GM19467 (cell line): ENCODE measurements around the gene MICAL1.

Experiments
- ATAC-seq: cut with Tn5 transposase; IDR thresholded peaks from one replicate; pipeline ENCODE4 v1.9.1; 2021; ENCODE audit warnings: mild to moderate bottlenecking, moderate library complexity; ENCODE audit not compliant: unreplicated experiment

Gene MICAL1, protein sequence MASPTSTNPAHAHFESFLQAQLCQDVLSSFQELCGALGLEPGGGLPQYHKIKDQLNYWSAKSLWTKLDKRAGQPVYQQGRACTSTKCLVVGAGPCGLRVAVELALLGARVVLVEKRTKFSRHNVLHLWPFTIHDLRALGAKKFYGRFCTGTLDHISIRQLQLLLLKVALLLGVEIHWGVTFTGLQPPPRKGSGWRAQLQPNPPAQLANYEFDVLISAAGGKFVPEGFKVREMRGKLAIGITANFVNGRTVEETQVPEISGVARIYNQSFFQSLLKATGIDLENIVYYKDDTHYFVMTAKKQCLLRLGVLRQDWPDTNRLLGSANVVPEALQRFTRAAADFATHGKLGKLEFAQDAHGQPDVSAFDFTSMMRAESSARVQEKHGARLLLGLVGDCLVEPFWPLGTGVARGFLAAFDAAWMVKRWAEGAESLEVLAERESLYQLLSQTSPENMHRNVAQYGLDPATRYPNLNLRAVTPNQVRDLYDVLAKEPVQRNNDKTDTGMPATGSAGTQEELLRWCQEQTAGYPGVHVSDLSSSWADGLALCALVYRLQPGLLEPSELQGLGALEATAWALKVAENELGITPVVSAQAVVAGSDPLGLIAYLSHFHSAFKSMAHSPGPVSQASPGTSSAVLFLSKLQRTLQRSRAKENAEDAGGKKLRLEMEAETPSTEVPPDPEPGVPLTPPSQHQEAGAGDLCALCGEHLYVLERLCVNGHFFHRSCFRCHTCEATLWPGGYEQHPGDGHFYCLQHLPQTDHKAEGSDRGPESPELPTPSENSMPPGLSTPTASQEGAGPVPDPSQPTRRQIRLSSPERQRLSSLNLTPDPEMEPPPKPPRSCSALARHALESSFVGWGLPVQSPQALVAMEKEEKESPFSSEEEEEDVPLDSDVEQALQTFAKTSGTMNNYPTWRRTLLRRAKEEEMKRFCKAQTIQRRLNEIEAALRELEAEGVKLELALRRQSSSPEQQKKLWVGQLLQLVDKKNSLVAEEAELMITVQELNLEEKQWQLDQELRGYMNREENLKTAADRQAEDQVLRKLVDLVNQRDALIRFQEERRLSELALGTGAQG

DNA sequence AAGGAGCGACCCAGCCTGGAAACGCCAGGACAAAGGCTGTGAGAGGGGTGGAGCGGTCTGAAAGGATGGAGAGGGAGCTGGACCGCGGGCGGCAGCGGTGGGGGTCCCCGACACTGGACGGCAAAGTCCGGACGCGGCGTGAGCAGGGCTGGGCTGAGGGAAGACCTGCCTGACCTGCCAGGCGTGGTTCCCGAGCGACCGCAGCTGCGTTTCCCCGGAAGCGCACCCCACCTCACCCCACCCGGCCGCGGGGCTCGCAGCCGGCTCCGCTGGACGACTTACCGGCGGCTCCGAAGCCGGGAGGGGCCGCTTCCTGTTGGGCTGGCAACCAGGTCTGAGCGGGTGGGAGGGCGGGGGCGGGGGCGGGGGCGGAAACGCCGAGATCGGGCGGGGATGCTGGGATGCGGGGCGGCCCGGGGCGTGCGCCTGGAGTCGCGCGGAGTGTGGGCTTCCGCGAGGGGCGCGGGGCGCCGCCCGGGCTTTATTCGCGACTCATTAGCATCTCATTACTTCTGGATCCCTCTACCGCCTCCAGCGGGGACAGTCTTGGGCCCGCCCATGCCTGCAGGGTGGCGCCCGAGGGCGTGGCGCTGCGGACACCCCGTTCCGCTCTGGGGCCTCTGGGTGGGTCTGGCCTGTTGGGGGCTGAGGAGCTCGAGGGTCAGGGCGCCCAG lies at the start of gene MICAL1:
Gene MICAL1, minus strand, starts transcription at position 336 of the 674 bp plus-strand sequence. CDS start 1,576 bp downstream, outside the sequence.
- peak; percentile 44 for ATAC-seq

DNA sequence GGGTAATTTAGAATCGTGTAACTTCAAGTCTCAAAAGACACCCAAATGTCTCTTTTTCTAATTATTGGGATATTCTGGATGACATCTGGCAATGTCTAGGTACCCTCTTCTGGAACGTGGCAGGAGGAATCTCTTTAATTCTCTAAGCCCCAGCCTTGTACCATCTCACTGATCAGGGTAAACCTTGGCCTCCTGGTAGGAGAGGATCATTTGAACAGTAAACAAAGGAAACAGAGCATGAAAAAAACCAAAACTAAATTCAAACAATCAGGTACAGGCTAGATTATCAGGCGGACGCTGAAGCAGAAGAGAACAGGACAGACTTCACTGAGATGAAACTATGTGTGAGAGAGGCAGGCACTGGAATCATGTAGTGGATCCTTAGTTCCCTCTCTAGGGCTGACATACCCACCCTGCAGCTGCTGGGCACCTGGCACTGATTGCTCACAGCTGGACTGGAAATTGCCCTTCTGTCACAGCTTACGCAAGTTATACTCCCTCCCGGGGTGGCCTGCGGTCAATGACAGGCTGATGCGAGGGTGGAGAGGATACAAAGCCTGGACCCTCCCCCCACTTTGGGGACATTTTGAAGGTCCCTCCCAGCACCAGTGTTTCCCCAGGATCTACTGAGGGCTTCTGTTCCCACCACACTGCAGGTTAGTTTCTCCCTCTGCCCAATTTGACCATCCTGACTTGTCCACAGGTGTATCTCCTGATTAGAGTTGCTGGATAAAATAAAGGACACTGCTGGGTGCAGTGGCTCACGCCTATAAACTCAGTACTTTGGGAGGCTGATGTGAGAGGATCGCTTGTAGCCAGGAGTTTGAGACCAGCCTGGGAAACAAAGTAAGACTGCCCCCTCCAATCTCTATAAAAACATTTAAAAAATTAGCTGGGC lies 48.0 kb upstream of the MICAL1 start:
- ATAC-seq: no peak

DNA sequence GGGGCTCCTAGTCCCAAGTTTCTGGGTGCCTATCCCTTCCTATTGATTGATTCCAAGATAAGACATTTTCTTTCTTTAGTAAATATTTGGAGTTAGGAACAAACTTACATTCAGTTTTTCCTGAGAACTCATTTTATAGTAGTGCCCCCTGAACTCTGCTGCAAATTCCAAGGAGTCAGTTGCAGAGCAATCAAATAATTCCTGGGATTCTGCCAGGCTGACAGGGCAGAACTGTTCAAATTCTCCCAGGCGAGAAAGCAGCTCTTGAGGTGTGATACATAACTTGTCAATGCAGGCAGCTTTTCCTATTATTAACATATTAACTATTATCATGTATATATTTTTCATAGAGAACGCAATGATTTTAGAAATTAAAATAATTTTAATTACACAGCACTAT lies 43.4 kb upstream of the MICAL1 start:
- no peak for ATAC-seq

DNA sequence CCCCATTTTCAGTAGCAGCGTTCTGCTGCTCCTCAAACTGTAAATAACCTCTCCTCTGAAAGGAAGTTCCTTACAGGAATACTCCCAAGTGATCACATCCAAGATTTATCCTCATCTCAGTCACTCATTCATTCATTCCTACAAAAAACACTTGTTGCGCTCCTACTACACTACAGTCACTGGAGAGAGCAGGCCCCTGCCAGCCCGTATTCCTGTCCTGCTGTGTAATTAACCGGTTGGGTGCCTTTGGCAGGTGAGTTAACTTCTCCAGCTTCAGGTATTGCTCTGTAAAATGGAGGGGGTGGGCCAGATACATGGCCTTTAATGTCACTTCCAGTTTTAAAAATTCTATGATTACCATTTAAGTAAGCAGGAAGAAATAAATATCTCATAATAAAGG lies 42.5 kb upstream of the MICAL1 start:
- ATAC-seq: no peak

DNA sequence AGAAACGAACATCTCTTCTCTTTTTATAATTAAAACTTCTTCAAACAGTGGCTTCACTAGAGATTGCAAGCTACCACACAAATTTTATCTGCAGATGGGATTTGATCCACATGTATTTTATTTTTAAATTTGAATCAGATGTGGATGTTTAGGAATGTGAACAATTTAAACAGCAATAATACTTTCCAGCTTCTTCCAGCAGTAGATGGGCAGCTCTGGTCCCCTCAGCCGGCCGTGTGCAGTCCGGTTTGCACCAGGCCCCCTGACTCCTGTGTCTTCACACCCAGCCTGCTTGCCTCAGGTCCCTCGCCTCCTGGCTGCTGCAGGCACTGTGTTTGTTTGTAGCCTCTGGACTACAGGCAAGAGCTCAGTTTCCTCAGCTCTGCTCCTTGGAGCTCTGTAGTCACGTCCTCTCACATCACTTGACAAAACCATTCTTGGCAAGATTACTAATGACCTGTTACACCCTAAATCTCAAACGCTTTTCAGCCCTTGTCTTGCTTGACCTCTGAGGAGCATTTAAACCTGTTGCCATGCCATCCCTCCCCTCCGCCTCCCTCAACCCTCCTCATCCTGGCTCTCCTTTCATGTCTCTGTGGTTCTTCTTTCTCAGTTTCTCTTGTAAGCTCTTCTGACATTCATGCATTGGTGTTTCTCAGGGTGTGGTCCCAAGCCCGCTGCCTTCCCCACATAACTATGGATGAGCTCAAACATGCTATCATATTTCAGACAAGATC lies 40.6 kb upstream of the MICAL1 start:
- no peak for ATAC-seq

DNA sequence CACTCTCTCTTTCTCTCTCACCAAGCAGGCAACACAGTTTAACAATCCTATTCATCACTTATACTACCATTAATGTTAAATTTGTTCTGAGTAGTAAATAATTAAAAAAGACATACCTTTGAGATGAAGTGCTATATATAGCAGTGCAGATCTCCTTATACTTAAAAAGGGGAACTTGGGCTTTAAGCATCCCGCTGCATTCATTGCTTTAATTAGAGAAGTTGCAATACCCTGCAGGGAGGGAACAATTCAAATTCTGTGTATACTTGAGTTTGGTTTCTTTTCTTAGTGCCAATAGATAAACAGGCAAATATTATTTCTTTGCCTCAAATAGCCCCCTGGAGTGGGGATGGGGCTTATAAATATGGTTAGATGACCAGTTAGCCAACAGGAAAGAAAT lies 38.3 kb upstream of the MICAL1 start:
- ATAC-seq: no peak

DNA sequence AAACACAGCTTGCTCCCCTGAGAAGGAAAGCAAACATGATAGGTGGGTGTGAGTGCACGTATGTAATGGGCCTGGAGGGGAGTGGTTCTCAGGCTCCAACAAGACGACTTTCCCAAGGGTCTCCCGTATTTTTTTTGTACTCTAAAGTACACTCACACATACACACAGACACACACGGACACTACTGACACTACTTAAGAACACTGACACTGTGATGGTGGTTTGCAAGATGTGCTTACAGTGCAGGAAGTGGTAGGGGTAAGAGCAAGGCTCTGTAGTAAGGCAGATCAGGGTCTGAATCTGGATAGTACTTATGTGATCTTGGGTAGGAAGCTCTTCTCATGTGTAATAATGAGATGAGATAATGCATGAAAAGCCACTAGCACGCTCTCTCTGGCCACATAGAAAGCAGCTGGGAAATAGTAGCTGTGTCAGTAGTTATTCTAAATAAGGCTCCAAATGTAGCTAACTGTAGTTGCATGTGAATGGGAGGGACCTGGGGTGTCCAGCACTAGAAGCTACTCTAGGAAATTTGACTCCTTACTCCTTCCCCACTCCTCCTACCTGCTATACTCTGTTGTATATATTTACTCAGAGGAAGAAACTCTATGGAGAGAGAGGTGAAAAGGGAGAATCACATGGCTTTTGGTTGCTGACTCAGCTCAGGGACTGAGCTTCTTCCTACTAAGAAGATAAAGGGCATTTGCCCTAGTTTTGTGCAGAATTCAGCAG lies 35.8 kb upstream of the MICAL1 start:
- ATAC-seq: no peak

DNA sequence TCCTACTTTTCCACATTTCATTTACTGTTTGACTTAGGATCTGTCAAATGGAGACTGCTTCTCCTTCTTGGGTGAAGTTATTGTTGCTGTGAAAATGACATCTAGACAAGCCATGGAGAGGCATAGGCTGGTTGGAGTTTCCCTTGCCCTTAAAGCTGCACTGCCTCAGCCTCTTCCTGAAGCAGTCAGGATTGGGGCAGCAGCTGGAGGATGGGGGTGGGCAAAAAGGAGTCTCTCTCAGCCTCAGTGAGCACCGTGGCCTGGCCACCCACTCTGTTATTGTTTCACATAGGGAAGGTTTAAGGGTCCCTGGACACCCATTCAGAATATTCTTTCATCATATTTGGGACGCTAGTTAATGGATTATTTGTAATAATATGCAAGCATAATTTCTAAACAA lies 35.1 kb upstream of the MICAL1 start:
- ATAC-seq: no peak

DNA sequence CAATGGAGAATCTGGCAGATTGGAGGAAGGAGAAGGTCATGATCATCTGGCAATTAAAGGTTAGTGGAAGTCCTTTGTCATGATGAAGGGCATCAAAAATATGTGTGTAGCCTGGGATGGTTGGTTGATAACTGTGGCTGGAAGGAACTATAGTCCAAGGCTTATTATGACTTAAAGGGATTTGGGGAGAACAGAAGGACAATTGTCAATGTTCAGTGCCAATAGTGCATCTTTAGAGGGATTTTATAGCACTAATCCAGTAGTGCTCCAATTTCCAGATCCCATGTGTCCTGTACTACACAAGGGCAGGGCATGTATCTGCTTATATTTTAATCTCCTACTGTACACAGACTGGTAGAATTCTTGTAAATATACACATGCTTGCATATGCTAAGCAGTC lies 32.4 kb upstream of the MICAL1 start:
- no peak for ATAC-seq

DNA sequence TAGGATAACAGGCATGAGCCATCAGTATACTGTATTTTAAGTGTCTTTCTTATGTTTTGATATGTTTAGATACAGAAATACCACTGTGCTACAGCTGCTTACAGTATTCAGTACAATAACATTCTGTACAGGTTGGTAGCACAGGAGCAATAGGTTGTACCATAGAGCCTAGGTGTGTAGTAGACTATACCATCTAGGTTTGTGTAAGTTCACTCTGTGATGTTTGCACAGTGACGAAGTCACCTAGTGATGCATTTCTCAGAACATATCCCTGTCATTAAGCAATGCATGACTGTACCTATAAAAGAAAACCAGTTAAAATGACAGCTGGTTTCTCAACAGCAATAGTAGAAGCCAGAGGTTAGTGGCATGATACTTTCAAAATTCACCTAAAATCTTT lies 30.5 kb upstream of the MICAL1 start:
- no peak for ATAC-seq

DNA sequence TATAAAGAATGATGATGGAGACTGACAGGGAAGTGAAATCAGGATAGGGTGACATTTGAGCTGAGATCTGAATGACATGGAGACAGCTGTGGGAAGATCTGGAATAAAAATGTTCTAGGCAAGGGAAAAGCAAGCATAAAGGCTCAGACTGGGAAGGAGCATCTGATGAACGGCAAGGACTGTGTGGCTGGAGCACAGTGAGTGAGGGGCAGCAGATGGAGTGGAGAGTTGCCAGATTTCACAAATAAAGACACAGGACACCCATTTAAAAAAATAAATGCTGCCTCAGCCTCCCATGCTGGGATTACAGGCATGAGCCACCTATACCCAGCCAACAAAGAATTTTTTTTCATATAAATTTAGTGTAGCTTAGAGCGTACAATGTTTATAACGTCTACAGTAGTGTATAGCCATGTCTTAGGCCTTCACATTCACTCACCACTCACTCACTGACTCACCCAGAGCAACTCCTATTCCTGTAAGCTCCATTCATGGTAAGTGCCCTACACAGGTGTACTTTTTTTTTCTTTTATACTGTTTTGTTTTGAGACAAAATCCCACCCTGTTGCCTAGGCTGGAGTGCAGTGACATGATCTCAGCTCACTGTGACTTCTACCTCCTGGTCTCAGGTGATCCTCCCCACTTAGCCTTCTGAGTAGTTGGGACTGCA lies 29.8 kb upstream of the MICAL1 start:
- no peak for ATAC-seq

DNA sequence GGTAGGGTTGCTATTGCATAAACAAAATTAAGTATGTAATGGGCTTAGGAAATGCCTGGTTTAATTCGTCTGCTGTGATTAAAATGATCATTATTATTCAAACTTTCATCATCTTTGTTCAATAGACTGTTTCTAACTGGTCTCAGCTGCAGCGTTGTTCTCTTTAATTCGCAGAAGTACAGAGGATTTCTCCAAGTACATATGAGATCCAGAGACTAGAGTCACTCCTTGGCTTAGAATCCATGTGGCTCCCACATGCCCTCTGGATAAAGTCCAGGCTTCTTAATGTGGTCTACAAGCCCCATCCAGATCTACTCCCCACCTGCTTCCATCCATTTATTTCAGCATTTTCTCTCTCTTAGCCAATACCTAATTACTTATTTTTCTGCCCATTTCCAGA lies 28.6 kb upstream of the MICAL1 start:
- no peak for ATAC-seq

DNA sequence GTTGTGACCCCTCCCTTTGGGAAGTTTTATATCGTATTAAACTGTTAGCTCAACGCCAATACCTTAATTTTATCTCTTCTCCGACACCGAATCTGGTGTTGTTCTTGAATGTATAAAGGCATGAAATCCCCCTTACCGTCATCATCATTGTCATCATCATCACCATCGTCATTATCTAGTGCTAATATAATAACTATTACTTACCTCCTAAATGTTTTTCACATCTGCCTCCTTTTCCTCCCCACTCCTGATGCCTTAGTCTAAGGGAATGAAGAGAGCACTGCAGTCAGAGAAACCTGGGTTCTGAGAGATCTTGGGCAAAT lies 28.1 kb upstream of the MICAL1 start:
- peak; percentile 1 for ATAC-seq

DNA sequence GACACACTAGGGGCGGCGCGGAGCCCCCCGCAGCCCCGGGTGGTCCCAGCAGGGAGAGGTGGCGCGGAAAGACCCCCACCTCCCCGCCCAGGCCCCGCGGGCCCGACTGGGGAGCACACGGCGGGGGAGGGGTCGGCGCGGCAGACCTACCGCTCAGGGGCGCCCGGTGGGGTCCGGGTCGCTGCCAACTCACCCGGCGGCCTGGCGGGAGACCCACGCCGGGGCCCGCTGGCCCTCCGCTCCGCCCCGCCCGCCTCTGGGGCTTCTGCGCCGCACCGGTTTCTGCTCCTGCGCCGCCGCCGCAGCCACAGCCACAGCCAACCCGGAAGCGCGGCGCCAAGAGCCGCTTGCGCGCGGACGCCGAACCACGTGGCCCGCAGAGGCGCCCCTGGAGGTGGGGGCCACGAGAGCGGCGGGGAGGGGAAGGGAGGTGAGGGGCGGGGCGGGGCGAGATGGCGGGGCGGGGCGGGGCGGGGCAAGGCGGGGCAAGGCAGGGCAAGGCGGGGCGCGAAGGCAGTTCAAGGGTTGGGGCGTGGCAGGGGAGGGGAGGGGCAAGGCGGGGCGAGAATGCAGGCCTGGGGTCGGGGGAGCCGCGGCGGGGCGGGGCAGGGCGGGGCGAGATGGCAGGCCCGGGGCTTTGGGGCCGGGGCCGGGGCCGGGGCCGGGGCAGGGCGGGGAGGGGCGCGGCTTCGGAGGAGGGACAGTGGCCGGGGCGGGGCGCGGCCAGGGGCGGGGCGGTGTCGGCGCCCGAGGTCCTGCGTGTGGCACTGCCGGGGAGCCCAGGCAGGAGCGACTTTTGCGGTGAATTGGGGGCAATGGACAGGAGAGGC lies 27.5 kb upstream of the MICAL1 start, which contains the start of gene ZBTB24:
Gene ZBTB24, minus strand, starts transcription at position 315 of the 830 bp plus-strand sequence. CDS start 1,193 bp downstream, outside the sequence.
- peak; percentile 83 for ATAC-seq

DNA sequence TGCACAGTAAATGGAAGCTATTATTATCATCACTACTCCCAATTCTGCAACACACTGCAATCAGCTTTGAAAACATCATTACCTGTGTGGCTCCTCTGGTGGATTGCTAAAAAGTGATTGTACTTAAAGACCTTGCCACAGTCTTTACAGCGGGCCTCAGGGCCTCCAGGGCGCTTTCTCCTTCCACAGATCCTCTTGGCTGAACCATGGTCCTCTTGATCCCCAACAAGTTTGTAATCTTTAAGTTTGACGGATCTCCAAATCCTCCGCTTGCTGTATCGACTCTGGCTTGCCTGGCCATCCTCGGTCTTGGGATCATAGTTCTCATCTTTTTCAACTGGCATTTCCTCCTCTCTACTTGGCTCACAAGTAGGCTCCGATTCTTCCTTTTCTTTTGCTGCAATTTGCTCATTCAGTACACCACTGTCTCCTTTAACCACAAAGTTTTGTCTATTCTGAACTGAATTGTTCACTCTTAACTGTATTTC lies 25.5 kb upstream of the MICAL1 start:
- ATAC-seq: no peak

DNA sequence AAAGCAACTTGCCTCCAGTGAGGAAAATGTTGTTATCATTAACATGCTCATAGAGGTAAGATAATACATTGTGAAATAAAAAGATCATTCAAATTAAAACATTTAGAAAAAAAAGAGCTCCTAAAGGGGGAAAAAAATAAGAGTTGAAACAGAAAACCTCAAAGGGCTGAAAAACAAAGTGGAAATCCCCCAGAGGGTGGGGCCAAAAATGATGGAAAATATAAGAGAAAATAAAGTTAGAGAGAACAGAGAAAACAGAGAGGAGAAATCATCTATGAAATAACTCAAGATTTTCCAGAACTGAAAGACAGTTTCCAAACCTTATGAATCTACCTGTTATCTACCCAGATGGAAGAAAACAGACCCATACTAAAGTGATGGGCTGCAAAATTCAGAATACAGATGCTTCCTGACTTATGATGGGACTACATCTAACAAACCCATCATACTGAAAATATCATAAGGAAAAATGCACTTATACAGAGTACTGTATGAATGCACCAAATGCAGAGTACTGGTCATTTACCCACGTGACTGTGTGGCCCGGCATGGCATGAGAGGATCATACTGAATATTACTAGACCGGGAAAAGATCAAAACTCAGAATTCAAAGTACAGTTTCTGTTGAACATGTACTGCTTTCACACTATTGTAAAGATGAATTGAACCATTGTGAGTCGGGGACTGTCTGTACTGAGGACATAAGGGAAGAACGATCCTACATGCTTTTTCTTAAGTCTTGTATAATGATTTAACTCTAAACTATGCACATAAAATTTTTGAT lies 23.5 kb upstream of the MICAL1 start:
- no peak for ATAC-seq
